ENCODE data around the gene BABAM2.
A peak's percentile ranks its signal among the peaks of the same experiment; 100 is the strongest.
"Not testable (repeated sequence)": the region's sequence is repeated elsewhere in the genome, so short reads cannot be mapped to it uniquely, and the experiment has no call there.

Gene BABAM2

GRCh38 chr2:28251337-28251736 is 360.8 kb downstream of the BABAM2 start:
- DNase-seq (ENCODE audit: low spot score): no peak

- no peak for DNase-seq (ENCODE audit: low spot score)
Measured at GRCh38 chr2:28252311-28252710, 361.8 kb downstream of the BABAM2 start.

GRCh38 chr2:28253543-28253942 is 363.0 kb downstream of the BABAM2 start:
- no peak for DNase-seq (ENCODE audit: low spot score)

GRCh38 chr2:28255231-28255630 is 364.7 kb downstream of the BABAM2 start:
- not testable (repeated sequence) for DNase-seq (ENCODE audit: low spot score)

- no peak for DNase-seq (ENCODE audit: low spot score)
Measured at GRCh38 chr2:28257182-28257581, 366.7 kb downstream of the BABAM2 start.

- not testable (repeated sequence) for DNase-seq (ENCODE audit: low spot score)
Measured at GRCh38 chr2:28259226-28259625, 368.7 kb downstream of the BABAM2 start.

GRCh38 chr2:28263690-28264089 is 373.2 kb downstream of the BABAM2 start:
- no peak for DNase-seq (ENCODE audit: low spot score)

- no peak for DNase-seq (ENCODE audit: low spot score)
Measured at GRCh38 chr2:28267282-28267681, 376.8 kb downstream of the BABAM2 start.

- no peak for DNase-seq (ENCODE audit: low spot score)
Measured at GRCh38 chr2:28268386-28268785, 377.9 kb downstream of the BABAM2 start.

GRCh38 chr2:28269019-28269784 is 378.7 kb downstream of the BABAM2 start:
- no peak for DNase-seq (ENCODE audit: low spot score)

- no peak for DNase-seq (ENCODE audit: low spot score)
Measured at GRCh38 chr2:28270456-28271152, 380.1 kb downstream of the BABAM2 start.

GRCh38 chr2:28271231-28271918 is 380.8 kb downstream of the BABAM2 start:
- DNase-seq (ENCODE audit: low spot score): no peak

GRCh38 chr2:28271919-28272250 is 381.4 kb downstream of the BABAM2 start:
- DNase-seq (ENCODE audit: low spot score): no peak

GRCh38 chr2:28273751-28274150 is 383.2 kb downstream of the BABAM2 start:
- no peak for DNase-seq (ENCODE audit: low spot score)

GRCh38 chr2:28274911-28275685 is 384.6 kb downstream of the BABAM2 start:
- DNase-seq (ENCODE audit: low spot score): no peak

- peak; percentile 19 for DNase-seq (ENCODE audit: low spot score)
Measured at GRCh38 chr2:28276076-28276618, 385.6 kb downstream of the BABAM2 start.

- DNase-seq (ENCODE audit: low spot score): no peak
Measured at GRCh38 chr2:28276807-28277206, 386.3 kb downstream of the BABAM2 start.

GRCh38 chr2:28277466-28277865 is 386.9 kb downstream of the BABAM2 start:
- no peak for DNase-seq (ENCODE audit: low spot score)

GRCh38 chr2:28279371-28279770 is 388.8 kb downstream of the BABAM2 start:
- no peak for DNase-seq (ENCODE audit: low spot score)

GRCh38 chr2:28280619-28281018 is 390.1 kb downstream of the BABAM2 start:
- no peak for DNase-seq (ENCODE audit: low spot score)

- DNase-seq (ENCODE audit: low spot score): no peak
Measured at GRCh38 chr2:28281739-28282138, 391.2 kb downstream of the BABAM2 start.

- no peak for DNase-seq (ENCODE audit: low spot score)
Measured at GRCh38 chr2:28282248-28282647, 391.7 kb downstream of the BABAM2 start.
